ENCODE measurements around the gene CACNA1I.

CACNA1I gene

GRCh38 chr22:39671936-39672335, 101.4 kb downstream of the CACNA1I start:
- peaks cover 12% of the 10 kb centered on the region for H3K4me1 ChIP-seq (ENCODE audit: insufficient read depth, poor library complexity, severe bottlenecking)
- no peak for ATAC-seq (ENCODE audit: low read depth)
- TF ChIP-seq CTCF (IDR thresholded peaks at IDR 0.05; ENCODE audit: poor library complexity, severe bottlenecking) = no peak
- H3K27me3 ChIP-seq (ENCODE audit: insufficient read depth, poor library complexity, severe bottlenecking) = no peaks in the 10 kb centered on the region
- no peak for DNase-seq (ENCODE audit: low spot score)
- no peak overlapping the region for H3K4me3 ChIP-seq (ENCODE audit: severe bottlenecking)
- H3K9me3 ChIP-seq (ENCODE audit: severe bottlenecking) = peaks cover 16% of the 10 kb centered on the region
- no peak overlapping the region for H3K27ac ChIP-seq (ENCODE audit: poor library complexity, severe bottlenecking)
- H3K36me3 ChIP-seq (ENCODE audit: low read depth) = no peaks in the 10 kb centered on the region

- Histone ChIP-seq H3K4me1 (ENCODE audit: insufficient read depth, poor library complexity, severe bottlenecking) (peaks cover 12% of the 10 kb centered on the region), H3K9me3 (ENCODE audit: severe bottlenecking) (peaks cover 16% of the 10 kb centered on the region), H3K4me3 (ENCODE audit: severe bottlenecking) (no peak overlapping the region), H3K27me3 (ENCODE audit: insufficient read depth, poor library complexity, severe bottlenecking) (no peaks in the 10 kb centered on the region), H3K36me3 (ENCODE audit: low read depth) (no peaks in the 10 kb centered on the region), H3K27ac (ENCODE audit: poor library complexity, severe bottlenecking) (no peak overlapping the region)
- ATAC-seq (ENCODE audit: low read depth) = peak; percentile 68
- DNase-seq (ENCODE audit: low spot score) = no peak
- TF ChIP-seq CTCF (IDR thresholded peaks at IDR 0.05; ENCODE audit: poor library complexity, severe bottlenecking) = no peak
These were observed 104.0 kb downstream of the CACNA1I start for GRCh38 chr22:39674536-39674935.

- no peak overlapping the region for H3K4me3 ChIP-seq (ENCODE audit: severe bottlenecking)
These were observed 105.4 kb downstream of the CACNA1I start for GRCh38 chr22:39675947-39676346.

GRCh38 chr22:39677967-39678366, 107.4 kb downstream of the CACNA1I start:
- ATAC-seq (ENCODE audit: low read depth) (no peak), DNase-seq (ENCODE audit: low spot score) (no peak)
- Histone ChIP-seq H3K27ac (ENCODE audit: poor library complexity, severe bottlenecking) (no peak overlapping the region), H3K4me3 (ENCODE audit: severe bottlenecking) (no peak overlapping the region), H3K36me3 (ENCODE audit: low read depth) (no peaks in the 10 kb centered on the region), H3K9me3 (ENCODE audit: severe bottlenecking) (no peaks in the 10 kb centered on the region), H3K4me1 (ENCODE audit: insufficient read depth, poor library complexity, severe bottlenecking) (peaks cover 12% of the 10 kb centered on the region), H3K27me3 (ENCODE audit: insufficient read depth, poor library complexity, severe bottlenecking) (no peaks in the 10 kb centered on the region)
- TF ChIP-seq CTCF (IDR thresholded peaks at IDR 0.05; ENCODE audit: poor library complexity, severe bottlenecking) = no peak

More at GRCh38 chr22:39675947-39676346, 105.4 kb downstream of the CACNA1I start:
- peaks cover 16% of the 10 kb centered on the region for H3K9me3 ChIP-seq (ENCODE audit: severe bottlenecking)
- no peak for TF ChIP-seq CTCF (IDR thresholded peaks at IDR 0.05; ENCODE audit: poor library complexity, severe bottlenecking)
- no peaks in the 10 kb centered on the region for H3K27me3 ChIP-seq (ENCODE audit: insufficient read depth, poor library complexity, severe bottlenecking)
- H3K36me3 ChIP-seq (ENCODE audit: low read depth) = no peaks in the 10 kb centered on the region
- DNase-seq (ENCODE audit: low spot score) (no peak), ATAC-seq (ENCODE audit: low read depth) (no peak)
- H3K4me1 ChIP-seq (ENCODE audit: insufficient read depth, poor library complexity, severe bottlenecking) = peaks cover 12% of the 10 kb centered on the region
- no peak overlapping the region for H3K27ac ChIP-seq (ENCODE audit: poor library complexity, severe bottlenecking)

- H3K4me1 ChIP-seq (ENCODE audit: insufficient read depth, poor library complexity, severe bottlenecking) = peaks cover 10% of the 10 kb centered on the region
- no peak for DNase-seq (ENCODE audit: low spot score)
- no peak for TF ChIP-seq CTCF (IDR thresholded peaks at IDR 0.05; ENCODE audit: poor library complexity, severe bottlenecking)
- ATAC-seq (ENCODE audit: low read depth) = no peak
- no peak overlapping the region for H3K27ac ChIP-seq (ENCODE audit: poor library complexity, severe bottlenecking)
- no peaks in the 10 kb centered on the region for H3K9me3 ChIP-seq (ENCODE audit: severe bottlenecking)
- no peaks in the 10 kb centered on the region for H3K36me3 ChIP-seq (ENCODE audit: low read depth)
- no peak overlapping the region for H3K4me3 ChIP-seq (ENCODE audit: severe bottlenecking)
- no peaks in the 10 kb centered on the region for H3K27me3 ChIP-seq (ENCODE audit: insufficient read depth, poor library complexity, severe bottlenecking)
These were observed 108.4 kb downstream of the CACNA1I start for GRCh38 chr22:39678862-39679490.

All from RWPE2 (cell line).